Neural progenitor cell (in vitro differentiated cells): Measurements from ENCODE around the gene CAMKK2.

Source experiments
- CTCF ChIP-seq: fragments of 200-600 bp; sonication (generic); IDR thresholded peaks from 2 replicates; pipeline ENCODE4 v1.5.1; 2017; ENCODE audit warnings: antibody characterized with exemption, mild to moderate bottlenecking
- EZH2phosphoT487 ChIP-seq: fragments of 200-600 bp; sonication (generic); IDR thresholded peaks from 2 replicates; pipeline ENCODE4 v1.6.1; 2017; ENCODE audit warnings: antibody characterized with exemption

GRCh38 chr12:121226399-121226798 is 70.1 kb downstream of the CAMKK2 start:
- TF ChIP-seq EZH2phosphoT487 = no peak
- TF ChIP-seq CTCF = no peak
